Fibroblast of villous mesenchyme (primary cell): ENCODE data around the gene ASCC3. TPM values are rescaled to one million over a fixed set of nuclear protein-coding genes. Genes with fewer than 3 reads are reported as not detected.

Source experiments
- DNase-seq: peaks from one replicate; pipeline ENCODE4 v3.0.0-alpha.2; 2010; ENCODE audit warnings: low read depth
- H3K4me3 ChIP-seq: 2 replicates; pipeline ENCODE4 v1.5.1; 2011; ENCODE audit warnings: low read depth, mild to moderate bottlenecking, low read length
- total RNA-seq: library from RNA; depleted of rRNA; stranded (reverse); fragments of >200 nt; gene quantifications from 2 replicates; pipeline ENCODE4 v1.2.3, GENCODE V29; 2012
- TF ChIP-seq, protein P1 (sequence below): IDR thresholded peaks from 2 replicates; pipeline ENCODE4 v1.5.1; 2012; ENCODE audit warnings: low read depth, mild to moderate bottlenecking, low read length; ENCODE audit not compliant: insufficient read depth

The ASCC3 gene
- total RNA-seq, 1 donor, result 165 TPM

DNA sequence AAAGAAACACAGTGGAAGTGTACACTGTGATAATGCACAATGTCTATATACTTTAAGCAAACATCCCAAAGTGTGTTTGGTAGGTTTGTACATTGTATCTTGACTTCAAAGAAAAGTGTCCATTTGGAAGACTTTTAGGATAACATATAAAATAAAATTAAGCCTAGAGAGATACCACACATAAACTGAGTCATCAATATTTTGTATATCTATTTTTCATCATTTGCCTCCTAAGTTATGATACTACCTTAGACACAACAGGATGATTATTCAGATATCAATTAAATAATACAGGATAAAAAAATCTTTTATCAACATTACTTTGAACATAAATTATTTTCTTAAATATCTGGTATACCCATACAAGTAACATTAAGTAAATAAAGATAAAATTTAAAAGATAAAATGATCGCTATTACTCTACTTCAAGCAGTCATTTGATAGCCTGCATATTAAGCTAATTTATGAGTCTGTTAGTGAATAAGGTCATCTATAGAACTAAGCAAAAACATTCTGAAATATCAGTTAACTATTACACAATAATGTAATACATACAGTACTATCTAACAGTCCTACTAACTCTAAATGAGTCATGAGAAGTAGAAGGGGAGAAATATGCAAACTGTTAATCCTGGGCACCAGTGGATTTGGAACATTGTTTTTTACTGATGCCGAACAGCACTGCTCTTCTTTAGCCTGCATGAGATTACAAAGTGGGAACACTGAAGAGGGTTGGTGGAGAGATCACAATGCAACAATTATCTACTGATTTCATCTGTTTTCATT, 258.0 kb downstream of the ASCC3 start:
- no peak overlapping the region for H3K4me3 ChIP-seq
- DNase-seq, result peak; percentile 69
- TF ChIP-seq, protein P1, sequence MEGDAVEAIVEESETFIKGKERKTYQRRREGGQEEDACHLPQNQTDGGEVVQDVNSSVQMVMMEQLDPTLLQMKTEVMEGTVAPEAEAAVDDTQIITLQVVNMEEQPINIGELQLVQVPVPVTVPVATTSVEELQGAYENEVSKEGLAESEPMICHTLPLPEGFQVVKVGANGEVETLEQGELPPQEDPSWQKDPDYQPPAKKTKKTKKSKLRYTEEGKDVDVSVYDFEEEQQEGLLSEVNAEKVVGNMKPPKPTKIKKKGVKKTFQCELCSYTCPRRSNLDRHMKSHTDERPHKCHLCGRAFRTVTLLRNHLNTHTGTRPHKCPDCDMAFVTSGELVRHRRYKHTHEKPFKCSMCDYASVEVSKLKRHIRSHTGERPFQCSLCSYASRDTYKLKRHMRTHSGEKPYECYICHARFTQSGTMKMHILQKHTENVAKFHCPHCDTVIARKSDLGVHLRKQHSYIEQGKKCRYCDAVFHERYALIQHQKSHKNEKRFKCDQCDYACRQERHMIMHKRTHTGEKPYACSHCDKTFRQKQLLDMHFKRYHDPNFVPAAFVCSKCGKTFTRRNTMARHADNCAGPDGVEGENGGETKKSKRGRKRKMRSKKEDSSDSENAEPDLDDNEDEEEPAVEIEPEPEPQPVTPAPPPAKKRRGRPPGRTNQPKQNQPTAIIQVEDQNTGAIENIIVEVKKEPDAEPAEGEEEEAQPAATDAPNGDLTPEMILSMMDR, result no peak

DNA sequence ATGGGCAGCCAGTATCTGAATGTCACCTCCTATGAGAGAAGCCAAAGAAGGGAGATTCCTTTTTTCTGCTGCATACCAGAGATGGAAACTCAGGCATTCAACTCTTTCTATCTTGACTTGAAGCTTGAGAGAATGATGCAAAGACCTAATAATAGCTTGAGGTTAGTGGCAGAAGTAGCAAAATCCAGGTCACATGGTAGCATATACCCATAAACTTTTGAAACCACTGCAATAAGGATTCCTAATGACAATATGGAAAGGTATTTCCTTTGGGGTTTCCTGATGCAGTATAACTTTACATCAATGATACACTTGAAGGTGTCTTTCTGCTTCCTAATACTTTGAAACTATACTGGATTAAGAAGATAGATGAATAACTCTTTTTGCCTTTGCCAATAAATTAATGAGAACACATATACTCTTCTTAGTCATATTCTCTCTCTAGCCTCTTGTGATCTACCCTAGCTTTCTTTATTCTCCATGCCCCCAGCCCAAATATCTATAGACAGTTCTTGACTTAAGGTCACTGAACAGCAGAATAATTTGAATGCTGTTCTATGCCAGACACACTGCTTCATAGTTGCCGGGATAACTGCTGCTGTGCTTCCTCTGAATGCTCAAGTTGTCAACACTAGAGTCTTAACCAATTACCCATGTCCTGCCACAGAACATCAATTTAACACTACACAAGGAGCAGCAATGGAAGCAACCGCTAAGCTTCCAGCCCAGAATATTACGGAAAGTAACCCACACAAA, 260.9 kb downstream of the ASCC3 start:
- TF ChIP-seq, protein P1, result no peak
- no peak overlapping the region for H3K4me3 ChIP-seq
- DNase-seq, result peak; percentile 85

GRCh38 chr6:100618351-100618671, 262.8 kb downstream of the ASCC3 start:
- no peak for DNase-seq
- TF ChIP-seq, protein P1, result no peak
- H3K4me3 ChIP-seq, result no peak overlapping the region

DNA sequence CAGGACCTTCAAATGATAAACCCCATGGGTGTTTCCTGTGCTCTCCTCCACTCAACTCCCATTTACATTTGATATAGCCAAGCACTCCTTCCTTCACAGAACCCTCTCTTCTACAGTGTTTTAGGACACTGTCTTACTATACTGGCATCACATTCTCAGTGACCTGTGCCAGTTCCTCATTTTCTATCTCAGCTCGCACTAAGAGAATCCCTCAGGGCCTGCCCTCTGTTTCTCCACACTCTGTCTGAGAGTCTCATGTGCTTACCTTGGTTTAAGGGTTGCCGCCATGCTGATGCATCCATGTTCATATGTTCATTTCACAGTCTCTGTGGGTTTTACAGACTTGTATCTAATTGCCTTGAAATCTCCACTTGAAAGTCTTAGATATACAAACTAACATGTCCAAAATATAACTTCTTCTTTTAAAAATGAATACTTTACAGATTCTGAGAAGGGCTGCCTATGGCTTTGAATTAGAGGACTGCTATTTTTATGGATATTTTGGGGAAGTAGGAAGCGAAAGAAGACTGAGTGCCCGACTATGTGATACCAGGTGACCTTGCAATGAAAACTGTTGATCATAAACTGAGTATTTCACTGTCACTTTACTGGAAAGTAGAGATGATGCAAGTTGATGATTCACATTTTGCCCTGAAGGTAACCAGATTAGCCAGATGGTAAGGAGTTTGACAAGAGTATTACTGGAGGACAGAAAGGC, 263.3 kb downstream of the ASCC3 start:
- peak; percentile 72 for DNase-seq
- TF ChIP-seq, protein P1, result no peak
- H3K4me3 ChIP-seq, result no peak overlapping the region

DNA sequence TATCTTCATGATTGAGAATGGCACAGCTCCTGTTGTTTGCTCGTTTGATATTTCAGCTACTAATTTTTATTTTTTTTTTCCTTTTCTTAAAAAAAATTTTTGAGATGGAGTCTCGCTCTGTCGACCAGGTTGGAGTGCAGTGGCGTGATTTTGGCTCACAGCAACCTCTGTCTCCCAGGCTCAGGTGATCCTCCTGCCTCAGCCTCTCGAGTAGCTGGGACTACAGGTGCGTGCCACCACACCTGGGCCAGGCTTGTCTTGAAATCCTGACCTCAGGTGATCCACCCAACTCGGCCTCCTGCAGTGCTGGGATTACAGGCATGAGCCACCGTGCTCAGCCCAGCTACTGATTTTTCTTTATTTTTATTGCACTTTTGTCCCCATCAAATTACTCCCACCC, 266.2 kb downstream of the ASCC3 start:
- TF ChIP-seq, protein P1, result no peak
- DNase-seq, result no peak
- H3K4me3 ChIP-seq, result no peak overlapping the region

- DNase-seq, result no peak
- TF ChIP-seq, protein P1, result no peak
- no peak overlapping the region for H3K4me3 ChIP-seq
Measured at GRCh38 chr6:100614386-100614785, 266.7 kb downstream of the ASCC3 start.
